K562 (cell line): Measurements from ENCODE around the gene PPP1R15A. TPM values are rescaled to one million over a fixed set of nuclear protein-coding genes. Genes with fewer than 3 reads are reported as not detected.
A peak's percentile ranks its signal among the peaks of the same experiment; 100 is the strongest.
"Not testable (repeated sequence)": the region's sequence is repeated elsewhere in the genome, so short reads cannot be mapped to it uniquely, and the experiment has no call there.

Experiments used
- ATAC-seq: fragments of 200-7000 bp; cut with Tn5 transposase; 3 replicates; pipeline ENCODE4 v1.9.1; 2020; ENCODE audit warnings: moderate library complexity
- BruUV-seq: library from RNA; stranded (reverse); fragments of 400-500 nt; replicated peaks from 2 replicates; lab custom pipeline; 2021; lab: Mats Ljungman, UMichigan
- CTCF ChIA-PET: fragments of 300-600 bp; formaldehyde crosslinking; extraction: SDS; loops from one replicate; lab custom pipeline; 2021; ENCODE audit warnings: low intra/inter-chr PET ratio; lab: Yijun Ruan, JAX
- POLR2A ChIA-PET: fragments of 300-600, 350-650 bp; sonication (Branson Sonifier 250); formaldehyde crosslinking; extraction: SDS; loops from one replicate; lab custom pipeline; 2021; ENCODE audit warnings: antibody characterized with exemption, inconsistent platforms; lab: Yijun Ruan, JAX
- DNase-seq, 4 experiments: peaks; one replicate each; pipeline versions ENCODE4 v3.0.0 to v3.0.0-alpha.2; 2011 to 2018; ENCODE audit warnings: low spot score in 3 of 4, mixed read lengths in 3 of 4; ENCODE audit errors: extremely low read depth in 1 of 4
- FAIRE-seq: peaks from 2 replicates; lab custom pipeline; 2011; peaks lifted over from hg19 to GRCh38; lab: Jason Lieb, UNC
- H2AFZ ChIP-seq: 2 replicates; pipeline ENCODE4 v1.6.0; 2011; ENCODE audit warnings: low read depth, low read length, control low read depth, inconsistent platforms
- H3K27ac ChIP-seq: fragments of 200-600 bp; 3 replicates; pipeline ENCODE4 v1.8.0; 2011; ENCODE audit warnings: low read depth, mild to moderate bottlenecking, control low read depth, inconsistent platforms, low read length, moderate library complexity, mixed read lengths; ENCODE audit errors: extremely low read depth
- H3K27me3 ChIP-seq, 2 experiments: fragments of 300-600 bp in 1 of 2; 2 replicates in 1 of 2; 3 replicates in 1 of 2; pipeline versions ENCODE4 v1.6.0 to v1.8.0; 2011; ENCODE audit warnings: inconsistent platforms in 2 of 2, low read length in 2 of 2, mild to moderate bottlenecking in 1 of 2, mixed read lengths in 1 of 2, moderate library complexity in 1 of 2; ENCODE audit not compliant: control insufficient read depth in 2 of 2, insufficient read depth in 2 of 2
- H3K36me3 ChIP-seq: fragments of 300-600 bp; 3 replicates; pipeline ENCODE4 v1.8.0; 2011; ENCODE audit warnings: mild to moderate bottlenecking, low read length, inconsistent platforms; ENCODE audit not compliant: control insufficient read depth, insufficient read depth
- H3K4me1 ChIP-seq, 2 experiments: fragments of 200-600 bp in 1 of 2; replicated peaks in 1 of 2; 2 replicates in 1 of 2; 3 replicates in 1 of 2; pipeline versions ENCODE4 v1.5.1 to v1.8.0; 2011; ENCODE audit warnings: inconsistent platforms in 2 of 2, low read length in 2 of 2, mild to moderate bottlenecking in 1 of 2, mixed read lengths in 1 of 2, moderate library complexity in 1 of 2; ENCODE audit not compliant: control insufficient read depth in 2 of 2, insufficient read depth in 2 of 2
- H3K4me2 ChIP-seq: 2 replicates; pipeline ENCODE4 v1.6.1; 2011; ENCODE audit warnings: low read length, control low read depth, inconsistent platforms, mixed read lengths; ENCODE audit not compliant: insufficient read depth
- H3K4me3 ChIP-seq: fragments of 200-600 bp; sonication (generic), shearing (Covaris generic); 2 replicates; pipeline ENCODE4 v1.5.1; 2016; ENCODE audit warnings: control low read depth, inconsistent platforms
- H3K79me2 ChIP-seq: fragments of 200-600 bp; 3 replicates; pipeline ENCODE4 v1.8.0; 2011; ENCODE audit warnings: low read length, inconsistent platforms; ENCODE audit not compliant: control insufficient read depth, insufficient read depth
- H3K9ac ChIP-seq, 2 experiments: 2 replicates each; pipeline versions ENCODE4 v1.6.0 to v1.6.1; 2011; ENCODE audit warnings: low read depth in 2 of 2, low read length in 2 of 2, control low read depth in 1 of 2, inconsistent platforms in 1 of 2, mild to moderate bottlenecking in 1 of 2, mixed read lengths in 1 of 2; ENCODE audit not compliant: insufficient read depth in 1 of 2
- H3K9me1 ChIP-seq: one replicate; pipeline ENCODE4 v1.6.0; 2011; ENCODE audit warnings: inconsistent platforms, mild to moderate bottlenecking, low read length, moderate library complexity; ENCODE audit not compliant: control insufficient read depth, insufficient read depth
- H3K9me3 ChIP-seq: replicated peaks from 2 replicates; pipeline ENCODE4 v1.5.1; 2011; ENCODE audit warnings: low read depth, low read length, inconsistent platforms; ENCODE audit not compliant: control insufficient read depth, insufficient read depth
- H4K20me1 ChIP-seq: replicated peaks from 2 replicates; pipeline ENCODE4 v1.6.1; 2011; ENCODE audit warnings: low read length, inconsistent platforms, mixed read lengths; ENCODE audit not compliant: control insufficient read depth, insufficient read depth
- CBX3 ChIP-seq, 2 experiments: IDR thresholded peaks; 1 replicate in 1 of 2; 2 replicates in 1 of 2; pipeline ENCODE4 v1.6.1; 2012; ENCODE audit warnings: inconsistent platforms in 2 of 2, low read length in 2 of 2, borderline replicate concordance in 1 of 2, control low read depth in 1 of 2
- LCOR ChIP-seq: sonication (generic); formaldehyde crosslinking; IDR thresholded peaks from 2 replicates; pipeline ENCODE4 v1.8.0; 2022; ENCODE audit warnings: mild to moderate bottlenecking, missing genetic modification reagents
- MEIS2 ChIP-seq: fragments of 450-650 bp; IDR thresholded peaks from 2 replicates; pipeline ENCODE4 v1.6.1; 2014; ENCODE audit warnings: mild to moderate bottlenecking; ENCODE audit not compliant: partially characterized antibody
- NCOR1 ChIP-seq: fragments of 450-650 bp; IDR thresholded peaks from 2 replicates; pipeline ENCODE4 v1.6.1; 2016; ENCODE audit warnings: mild to moderate bottlenecking, moderate library complexity
- POLR2AphosphoS5 ChIP-seq: IDR thresholded peaks from 2 replicates; pipeline ENCODE4 v1.6.1; 2011; ENCODE audit warnings: mild to moderate bottlenecking, low read depth, low read length, moderate library complexity; ENCODE audit not compliant: control insufficient read depth, insufficient read depth
- SMARCC2 ChIP-seq: fragments of 450-650 bp; IDR thresholded peaks from 2 replicates; pipeline ENCODE4 v1.6.1; 2017; ENCODE audit warnings: antibody characterized with exemption, moderate library complexity, mild to moderate bottlenecking, low read depth
- SMARCE1 ChIP-seq: fragments of 450-650 bp; IDR thresholded peaks from 2 replicates; pipeline ENCODE4 v1.7.1; 2016; ENCODE audit warnings: mild to moderate bottlenecking
- ZBTB17 ChIP-seq: fragments of 450-650 bp; formaldehyde crosslinking; IDR thresholded peaks from 2 replicates; pipeline ENCODE4 v1.4.0; 2020; ENCODE audit warnings: mild to moderate bottlenecking
- ZBTB33 ChIP-seq: sonication (generic); formaldehyde crosslinking; IDR thresholded peaks from 2 replicates; pipeline ENCODE4 v1.8.1; 2023; ENCODE audit warnings: mild to moderate bottlenecking, missing genetic modification reagents
- ZNF518B ChIP-seq: fragments of 250-450 bp; sonication (Bioruptor Pico); IDR thresholded peaks from 2 replicates; pipeline ENCODE4 v1.5.0; 2021; ENCODE audit warnings: mild to moderate bottlenecking, moderate library complexity
- ZNF584 ChIP-seq: fragments of 200-800 bp; sonication (Bioruptor generic); IDR thresholded peaks from 2 replicates; pipeline ENCODE4 v1.6.1; 2016; ENCODE audit warnings: low read depth, mild to moderate bottlenecking, missing genetic modification characterization, missing compliant biosample characterization
- ZNF655 ChIP-seq: fragments of 250-450 bp; sonication (Bioruptor Pico); IDR thresholded peaks from 2 replicates; pipeline ENCODE4 v1.5.0; 2021
- WGBS: fragments of 100-300 bp; shearing (Covaris generic); methylation state at CpG from one replicate; pipeline ENCODE4 v1.1.6; 2016; ENCODE audit warnings: low coverage, mixed read lengths; ENCODE audit not compliant: insufficient coverage; ENCODE audit errors: missing lambda C conversion rate; 5-methylcytosine and 5-hydroxymethylcytosine counted together
- in situ Hi-C: fragments of 300-500 bp; cut with MboI; formaldehyde crosslinking; loops from 4 replicates; pipeline ENCODE4 v1.15.0; 2018; ENCODE audit warnings: inconsistent platforms, mixed read lengths
- intact Hi-C: fragments of 100-400 bp; cut with micrococcal nuclease; formaldehyde crosslinking; loops from 2 replicates; pipeline ENCODE4 v1.14.2; 2022
- polyA plus RNA-seq, 8 experiments: library from polyadenylated mRNA; depleted of rRNA in 4 of 8; stranded (reverse) in 5 of 8; unstranded in 3 of 8; fragments of >200 nt; fragmentation: Nextera tagmentation in 2 of 8; fragmentation: Illumina TruSeq in 1 of 8; extraction: Ambion mirVana in 2 of 8; extraction: Trizol in 1 of 8; gene quantifications; 2 replicates each; pipeline versions ENCODE4 v1.2.1 to v1.2.3, GENCODE V29; 2011 to 2014; ENCODE audit warnings: inconsistent platforms in 1 of 8, missing spikeins in 1 of 8
- total RNA-seq, 7 experiments: library from RNA; depleted of rRNA in 6 of 7; stranded (reverse); fragments of >200 nt in 6 of 7; fragmentation: Illumina TruSeq in 2 of 7; extraction: Trizol in 2 of 7; gene quantifications; 2 replicates each; pipeline versions ENCODE4 v1.2.1 to v1.2.3, GENCODE V29; 2011 to 2021; ENCODE audit warnings: low replicate concordance in 1 of 7

Gene PPP1R15A
- total and polyA plus RNA-seq, 9 of the 15 experiments (the other 6 are each of a cell fraction or from before 2014, with no cell fraction given) = 0.42 to 73.7 (median 44.0) TPM

DNA sequence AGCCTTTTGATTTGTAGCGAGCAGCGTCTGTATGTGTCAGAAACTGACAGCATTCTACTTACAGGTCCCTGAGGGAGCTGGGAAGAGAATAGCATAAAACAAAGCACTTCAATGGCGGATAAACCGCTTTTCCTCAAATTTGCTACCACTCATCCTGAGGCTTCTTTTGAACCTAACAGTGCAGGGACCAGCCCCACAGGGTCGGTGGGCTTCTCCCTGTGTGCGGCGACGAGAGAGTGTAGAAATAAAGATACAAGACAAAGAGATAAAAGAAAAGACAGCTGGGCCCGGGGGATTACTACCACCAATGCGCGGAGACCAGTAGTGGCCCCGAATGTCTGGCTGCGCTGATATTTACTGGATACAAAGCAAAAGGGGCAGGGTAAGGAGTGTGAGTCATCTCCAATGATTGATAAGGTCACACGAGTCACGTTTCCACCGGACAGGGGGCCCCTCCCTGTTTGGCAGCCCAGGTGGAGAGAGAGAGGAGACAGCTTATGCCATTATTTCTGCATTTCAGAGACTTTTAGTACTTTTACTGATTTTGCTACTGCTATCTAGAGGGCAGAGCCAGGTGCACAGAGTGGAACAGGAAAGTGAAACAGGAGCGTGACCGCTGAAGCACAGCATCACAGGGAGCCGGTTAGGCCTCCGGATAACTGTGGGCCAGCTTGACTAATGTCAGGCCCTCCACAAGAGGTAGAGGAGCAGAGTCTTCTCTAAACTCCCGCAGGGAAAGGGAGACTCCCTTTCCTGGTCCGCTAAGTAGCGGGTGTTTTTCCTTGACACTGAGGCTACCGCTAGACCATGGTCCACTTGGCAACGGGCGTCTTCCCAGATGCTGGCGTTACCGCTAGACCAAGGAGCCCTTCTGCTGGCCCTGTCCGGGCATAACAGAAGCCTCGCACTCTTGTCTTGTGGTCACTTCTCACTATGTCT lies 4.1 kb downstream of the PPP1R15A start:
- Histone ChIP-seq H3K79me2 (peaks cover 56% of the 10 kb centered on the region), H3K36me3 (peaks cover 42% of the 10 kb centered on the region), H3K4me2 (peak overlapping the region; percentile 95), H3K4me1 (peaks cover 25 to 47% of the 10 kb centered on the region in 2 experiments), H3K4me3 (peak overlapping the region; percentile 87), H3K27ac (peak overlapping the region; percentile 94), H4K20me1 (peaks cover 37% of the 10 kb centered on the region), H3K9ac (peak overlapping the region; percentile 91 to 92)
- ATAC-seq (peak; percentile 6), FAIRE-seq (peak; percentile 83), DNase-seq (peak in 2 of 4 experiments; percentile 24 to 92)
- H3K9me3 ChIP-seq, CTCF ChIA-PET, intact Hi-C loops, H2AFZ ChIP-seq, H3K27me3 ChIP-seq, H3K9me1 ChIP-seq: not testable (repeated sequence)
- POLR2A ChIA-PET = interaction anchor here (0.6 to 12.2 kb wide), 35 partner anchors 9 to 1266 kb away, joined by 3 to 439 read pairs (median 6); partner anchors contain the start of genes BAX, BCAT2, DHDH and FTL
- 9% methylated on average over 30 of the region's 30 CpGs for WGBS
- in situ Hi-C loops = loop anchor here (10.0 kb wide), 1 partner anchor 88 kb away; the partner anchor contains the start of gene FTL
- BruUV-seq = TSS peak; percentile 93
- TF ChIP-seq CBX3 (IDR thresholded peaks at IDR 0.05; ENCODE audit: borderline replicate concordance in 1 of 2, low read length in 2 of 2) (0 out of 3 replicates have a peak, but pooled peaks of 1 of the 2 experiments have one; percentile 11), SMARCE1 (peak; percentile 92), ZNF655 (CRISPR knock-in tag) (0 out of 2 replicates have a peak, but pooled peaks have one; percentile 51), ZBTB17 (CRISPR knock-in tag) (peak; percentile 87), SMARCC2 (peak; percentile 84; the same call in 1 of the 2 replicates), ZNF518B (CRISPR knock-in tag) (peak; percentile 44; the same call in 1 of the 2 replicates), NCOR1 (peak; percentile 91), LCOR (peak; percentile 38; the same call in 1 of the 2 replicates), ZNF584 (CRISPR knock-in tag) (peak; percentile 72), ZBTB33 (CRISPR knock-in tag) (peak; percentile 84; the same call in 1 of the 2 replicates), POLR2AphosphoS5 (peak; percentile 80), MEIS2 (peak; percentile 96)
